Loucy (cell line): ENCODE measurements around the gene FES.

ENCODE experiments used
- H2AFZ ChIP-seq: fragments of 200-600 bp; sonication (generic); 2 replicates; pipeline ENCODE4 v1.6.0; 2016; ENCODE audit warnings: antibody characterized with exemption, mild to moderate bottlenecking, low read length, moderate library complexity
- H3F3A ChIP-seq: fragments of 200-600 bp; 2 replicates; pipeline ENCODE4 v1.6.0; 2016; ENCODE audit warnings: antibody characterized with exemption, low read depth, mild to moderate bottlenecking
- H3K27me3 ChIP-seq: fragments of 200-600 bp; sonication (generic); 2 replicates; pipeline ENCODE4 v1.6.1; 2014; ENCODE audit warnings: low read length, mild to moderate bottlenecking; ENCODE audit not compliant: insufficient read depth, poor library complexity, severe bottlenecking
- H3K36me3 ChIP-seq: fragments of 200-600 bp; sonication (generic); 2 replicates; pipeline ENCODE4 v1.6.1; 2016; ENCODE audit warnings: low read length; ENCODE audit not compliant: insufficient read depth
- H3K4me1 ChIP-seq: fragments of 200-600 bp; sonication (generic); 2 replicates; pipeline ENCODE4 v1.5.1; 2014; ENCODE audit warnings: low read length, mild to moderate bottlenecking; ENCODE audit not compliant: insufficient read depth, poor library complexity, severe bottlenecking
- H3K4me2 ChIP-seq: fragments of 200-600 bp; sonication (generic); 2 replicates; pipeline ENCODE4 v1.6.0; 2014; ENCODE audit warnings: antibody characterized with exemption, low read length, low read depth, mild to moderate bottlenecking; ENCODE audit not compliant: poor library complexity, severe bottlenecking
- H3K4me3 ChIP-seq: fragments of 200-600 bp; sonication (generic); 2 replicates; pipeline ENCODE4 v1.5.1; 2014; ENCODE audit warnings: low read length, mild to moderate bottlenecking, mixed read lengths; ENCODE audit not compliant: poor library complexity, severe bottlenecking
- H3K79me2 ChIP-seq: fragments of 200-600 bp; sonication (generic); 2 replicates; pipeline ENCODE4 v1.6.1; 2014; ENCODE audit warnings: low read length; ENCODE audit not compliant: insufficient read depth
- H3K9ac ChIP-seq: fragments of 200-600 bp; sonication (generic); 2 replicates; pipeline ENCODE4 v1.6.0; 2014; ENCODE audit warnings: mild to moderate bottlenecking, low read depth, low read length, moderate library complexity; ENCODE audit not compliant: poor library complexity, severe bottlenecking
- H3K9me2 ChIP-seq: fragments of 200-600 bp; sonication (generic); replicated peaks from 2 replicates; pipeline ENCODE4 v1.6.1; 2016; ENCODE audit warnings: low read depth, low read length, mixed read lengths
- H3K9me3 ChIP-seq: fragments of 200-600 bp; sonication (generic); 2 replicates; pipeline ENCODE4 v1.6.1; 2014; ENCODE audit warnings: mild to moderate bottlenecking, antibody characterized with exemption, low read length, low read depth; ENCODE audit not compliant: insufficient read depth
- H4K20me1 ChIP-seq: fragments of 200-600 bp; sonication (generic); 2 replicates; pipeline ENCODE4 v1.6.0; 2014; ENCODE audit warnings: antibody characterized with exemption, low read length, mild to moderate bottlenecking; ENCODE audit not compliant: insufficient read depth, poor library complexity, severe bottlenecking
- EZH2phosphoT487 ChIP-seq: fragments of 200-600 bp; IDR thresholded peaks from 2 replicates; pipeline ENCODE4 v1.6.1; 2018; ENCODE audit warnings: antibody characterized with exemption, mild to moderate bottlenecking, moderate library complexity, borderline replicate concordance
- TF ChIP-seq, protein P1 (sequence below): fragments of 200-600 bp; sonication (generic); conservative IDR thresholded peaks from 2 replicates; pipeline ENCODE4 v1.5.1; 2014; ENCODE audit warnings: mild to moderate bottlenecking, antibody characterized with exemption, low read length

Gene FES

DNA sequence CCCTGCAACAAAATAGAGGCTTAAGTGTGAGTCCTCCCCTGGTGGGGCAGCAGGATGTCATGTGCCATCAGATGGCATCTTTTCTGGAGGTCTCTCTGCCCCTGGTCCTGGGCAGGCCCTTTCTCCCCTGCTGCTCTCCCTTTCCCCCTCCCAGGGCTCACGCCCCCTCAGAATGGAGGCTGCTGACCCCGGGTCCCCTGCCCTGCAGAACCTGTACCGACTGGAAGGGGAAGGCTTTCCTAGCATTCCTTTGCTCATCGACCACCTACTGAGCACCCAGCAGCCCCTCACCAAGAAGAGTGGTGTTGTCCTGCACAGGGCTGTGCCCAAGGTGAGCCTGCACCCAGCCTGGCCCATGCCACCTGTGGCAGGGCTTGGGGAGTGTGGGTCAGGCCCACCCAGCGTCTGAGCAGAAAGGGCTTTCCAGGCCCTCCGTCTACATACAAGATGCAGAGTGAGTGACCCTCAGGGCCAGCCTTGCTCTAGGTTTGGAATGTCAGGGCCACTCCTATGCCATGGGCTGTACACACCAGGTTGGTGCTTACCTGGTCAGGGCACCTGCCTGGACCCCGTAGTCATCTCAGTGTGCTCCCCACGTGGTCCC is 7.1 kb downstream of the FES start:
- no peak overlapping the region for H2AFZ ChIP-seq
- TF ChIP-seq, protein P1, sequence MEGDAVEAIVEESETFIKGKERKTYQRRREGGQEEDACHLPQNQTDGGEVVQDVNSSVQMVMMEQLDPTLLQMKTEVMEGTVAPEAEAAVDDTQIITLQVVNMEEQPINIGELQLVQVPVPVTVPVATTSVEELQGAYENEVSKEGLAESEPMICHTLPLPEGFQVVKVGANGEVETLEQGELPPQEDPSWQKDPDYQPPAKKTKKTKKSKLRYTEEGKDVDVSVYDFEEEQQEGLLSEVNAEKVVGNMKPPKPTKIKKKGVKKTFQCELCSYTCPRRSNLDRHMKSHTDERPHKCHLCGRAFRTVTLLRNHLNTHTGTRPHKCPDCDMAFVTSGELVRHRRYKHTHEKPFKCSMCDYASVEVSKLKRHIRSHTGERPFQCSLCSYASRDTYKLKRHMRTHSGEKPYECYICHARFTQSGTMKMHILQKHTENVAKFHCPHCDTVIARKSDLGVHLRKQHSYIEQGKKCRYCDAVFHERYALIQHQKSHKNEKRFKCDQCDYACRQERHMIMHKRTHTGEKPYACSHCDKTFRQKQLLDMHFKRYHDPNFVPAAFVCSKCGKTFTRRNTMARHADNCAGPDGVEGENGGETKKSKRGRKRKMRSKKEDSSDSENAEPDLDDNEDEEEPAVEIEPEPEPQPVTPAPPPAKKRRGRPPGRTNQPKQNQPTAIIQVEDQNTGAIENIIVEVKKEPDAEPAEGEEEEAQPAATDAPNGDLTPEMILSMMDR = no peak
- TF ChIP-seq EZH2phosphoT487 = no peak
- no peak overlapping the region for H3K4me3 ChIP-seq
- H4K20me1 ChIP-seq = peaks cover 4% of the 10 kb centered on the region
- H3K9me2 ChIP-seq = no peaks in the 10 kb centered on the region
- H3F3A ChIP-seq = no peaks in the 10 kb centered on the region
- H3K79me2 ChIP-seq = peaks cover 8% of the 10 kb centered on the region
- no peaks in the 10 kb centered on the region for H3K9me3 ChIP-seq
- H3K36me3 ChIP-seq = peaks cover 40% of the 10 kb centered on the region; the same call in 1 of the 2 replicates
- no peaks in the 10 kb centered on the region for H3K27me3 ChIP-seq
- peaks cover 4% of the 10 kb centered on the region for H3K4me1 ChIP-seq
- no peak overlapping the region for H3K9ac ChIP-seq
- no peak overlapping the region for H3K4me2 ChIP-seq

DNA sequence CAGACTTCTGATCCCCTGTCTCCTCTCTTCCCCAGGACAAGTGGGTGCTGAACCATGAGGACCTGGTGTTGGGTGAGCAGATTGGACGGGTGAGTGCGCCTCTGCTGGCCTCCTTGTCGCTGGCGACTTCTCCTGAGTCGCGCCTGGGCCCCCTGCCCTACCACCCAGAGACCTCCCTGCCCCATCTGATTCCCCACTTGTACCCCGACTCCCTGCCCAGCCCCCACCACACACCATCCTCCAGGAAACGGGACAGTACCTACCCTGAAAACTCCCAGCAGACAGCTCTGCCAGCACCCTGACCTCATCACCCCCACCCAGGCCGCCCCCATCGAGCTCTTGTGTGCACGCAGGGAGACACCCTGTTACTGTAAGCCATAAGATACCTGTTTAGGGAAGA is 7.7 kb downstream of the FES start:
- Histone ChIP-seq H3F3A (no peaks in the 10 kb centered on the region), H3K36me3 (peaks cover 40% of the 10 kb centered on the region; the same call in 1 of the 2 replicates), H4K20me1 (no peaks in the 10 kb centered on the region), H3K4me1 (no peaks in the 10 kb centered on the region), H3K9me3 (no peaks in the 10 kb centered on the region), H3K9me2 (no peaks in the 10 kb centered on the region), H2AFZ (no peak overlapping the region), H3K4me2 (no peak overlapping the region), H3K4me3 (no peak overlapping the region), H3K27me3 (no peaks in the 10 kb centered on the region), H3K79me2 (peaks cover 2% of the 10 kb centered on the region; the same call in 1 of the 2 replicates), H3K9ac (no peak overlapping the region)
- TF ChIP-seq, protein P1 = no peak
- no peak for TF ChIP-seq EZH2phosphoT487

DNA sequence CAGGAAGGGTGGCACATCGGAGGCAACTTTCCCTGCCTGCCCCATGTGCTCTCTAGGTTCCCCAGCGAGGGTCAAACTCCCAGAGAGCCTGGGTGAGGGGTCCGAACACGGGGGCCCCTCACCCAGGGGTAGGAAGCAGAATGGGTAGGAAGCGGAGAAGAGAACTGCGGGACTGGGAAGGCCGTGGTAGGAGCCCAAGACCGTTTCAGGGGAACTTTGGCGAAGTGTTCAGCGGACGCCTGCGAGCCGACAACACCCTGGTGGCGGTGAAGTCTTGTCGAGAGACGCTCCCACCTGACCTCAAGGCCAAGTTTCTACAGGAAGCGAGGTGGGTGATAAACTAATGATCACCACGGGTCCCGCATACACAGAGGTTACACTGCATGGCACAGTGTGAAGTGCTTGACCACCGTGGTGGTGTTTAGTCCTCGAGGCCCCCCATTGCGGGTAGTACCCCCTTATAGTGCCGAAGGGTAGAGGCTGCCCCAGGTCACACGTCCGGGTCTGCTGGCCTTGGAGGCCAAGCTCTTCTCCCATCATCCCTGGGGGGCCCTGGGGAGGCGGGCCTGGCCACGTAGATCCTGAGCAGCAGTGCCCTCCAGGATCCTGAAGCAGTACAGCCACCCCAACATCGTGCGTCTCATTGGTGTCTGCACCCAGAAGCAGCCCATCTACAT is 8.3 kb downstream of the FES start:
- Histone ChIP-seq H3F3A (no peaks in the 10 kb centered on the region), H3K9me2 (no peaks in the 10 kb centered on the region), H3K9me3 (no peaks in the 10 kb centered on the region), H3K36me3 (peaks cover 40% of the 10 kb centered on the region; the same call in 1 of the 2 replicates), H3K4me1 (no peaks in the 10 kb centered on the region), H3K79me2 (no peaks in the 10 kb centered on the region), H3K27me3 (no peaks in the 10 kb centered on the region), H3K9ac (no peak overlapping the region), H3K4me3 (no peak overlapping the region), H4K20me1 (no peaks in the 10 kb centered on the region), H2AFZ (no peak overlapping the region), H3K4me2 (no peak overlapping the region)
- no peak for TF ChIP-seq EZH2phosphoT487
- TF ChIP-seq, protein P1 = no peak
